HG02571 (cell line): ENCODE measurements around the gene PGBD2.
"Not testable (repeated sequence)": the region's sequence is repeated elsewhere in the genome, so short reads cannot be mapped to it uniquely, and the experiment has no call there.

Source experiments
- ATAC-seq: cut with Tn5 transposase; IDR thresholded peaks from one replicate; pipeline ENCODE4 v1.9.1; 2021; ENCODE audit warnings: mild to moderate bottlenecking, moderate library complexity; ENCODE audit not compliant: unreplicated experiment

PGBD2 gene

DNA sequence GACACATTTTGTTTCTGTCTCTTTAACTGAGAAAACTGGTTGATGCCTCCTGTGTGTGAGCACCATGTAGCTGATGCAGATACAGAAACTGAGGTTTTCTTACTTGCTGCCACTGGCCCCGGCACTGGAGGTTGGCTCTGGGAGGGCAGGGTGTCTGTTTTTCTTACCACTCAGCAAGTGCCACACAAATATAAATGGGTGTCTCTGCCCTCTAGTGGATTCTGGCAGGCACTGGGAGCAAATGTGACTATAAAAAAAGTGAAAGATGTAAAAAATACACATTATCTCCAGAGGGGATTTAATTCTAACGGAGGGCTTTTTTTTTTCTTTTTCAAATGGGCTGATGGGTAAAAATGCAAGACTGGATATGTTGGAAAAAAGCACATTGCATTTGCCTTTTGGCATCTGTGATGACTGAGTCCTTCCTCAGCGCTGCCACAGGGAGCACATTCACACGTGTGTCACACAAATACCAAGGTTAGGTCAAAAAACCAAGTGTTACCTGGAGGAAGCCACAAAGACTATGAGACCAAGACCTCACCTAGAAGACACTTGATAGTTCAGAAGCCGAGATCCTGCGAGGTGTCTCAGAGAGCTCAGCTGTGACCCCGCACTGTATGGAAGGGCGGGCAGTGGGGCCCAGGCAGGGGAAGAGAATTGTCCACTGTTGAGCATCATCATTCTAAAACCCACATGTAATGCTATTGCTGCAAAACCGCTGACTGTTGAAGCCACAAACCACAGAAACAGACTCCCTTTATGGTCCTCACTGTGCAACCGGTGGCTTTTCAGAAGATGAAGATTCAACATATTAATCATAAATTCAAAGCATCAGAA, 18.9 kb downstream of the PGBD2 start:
- ATAC-seq, result peak; percentile 68

DNA sequence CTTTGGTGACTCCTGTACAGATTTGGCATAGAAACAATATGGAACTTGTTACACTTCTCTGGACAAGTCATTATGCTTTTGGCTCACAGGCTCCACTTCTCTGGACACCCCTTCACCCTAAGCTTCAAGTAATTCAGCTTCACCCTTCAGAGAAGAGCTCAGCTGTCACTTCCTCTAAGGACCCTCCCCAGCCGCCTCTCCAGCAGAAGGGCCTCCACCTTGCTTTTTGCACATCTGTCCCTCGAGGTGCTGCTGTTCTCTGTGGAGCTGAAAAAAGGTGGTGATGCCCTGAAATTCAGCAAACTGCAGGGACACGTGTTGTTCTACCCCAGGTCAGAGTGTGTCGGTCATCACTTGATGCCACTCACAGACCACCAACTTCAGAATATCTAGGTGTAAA, 19.8 kb downstream of the PGBD2 start:
- not testable (repeated sequence) for ATAC-seq

DNA sequence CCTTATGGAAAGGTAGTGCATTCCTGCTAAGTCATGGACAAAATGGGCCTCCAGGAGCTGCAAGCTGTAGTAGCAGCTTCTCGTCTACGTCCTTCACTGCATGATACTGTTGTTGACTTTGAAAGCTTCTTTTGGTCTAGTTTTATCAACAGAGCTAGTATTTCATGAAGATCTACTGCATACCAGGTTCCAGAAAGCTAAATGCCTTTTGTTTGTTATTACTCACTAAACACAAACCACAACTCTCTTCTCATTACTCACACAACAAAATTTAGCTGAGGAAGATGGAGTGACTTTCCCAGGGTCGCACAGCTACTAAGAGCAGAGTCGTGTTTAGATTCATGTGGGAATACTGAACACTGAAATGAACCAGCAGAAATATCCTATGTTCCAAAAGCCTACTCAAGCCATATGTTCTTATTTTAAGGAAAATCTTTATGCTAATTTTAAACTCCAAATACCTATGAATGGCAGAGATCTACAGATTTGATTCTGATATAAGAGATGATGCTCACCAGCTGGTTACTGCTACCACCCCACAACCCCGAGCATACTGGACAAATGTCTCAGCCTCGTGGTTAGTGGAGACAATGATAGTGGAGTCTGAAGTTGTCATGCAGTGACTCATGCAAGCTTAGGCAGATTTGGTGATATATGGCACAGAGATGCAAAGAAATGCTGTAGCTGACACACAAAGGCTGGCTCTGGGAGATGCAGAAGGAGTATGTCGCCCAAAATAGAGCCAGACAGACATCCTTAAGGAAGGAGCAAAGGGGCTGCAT, 20.6 kb downstream of the PGBD2 start:
- ATAC-seq, result no peak

DNA sequence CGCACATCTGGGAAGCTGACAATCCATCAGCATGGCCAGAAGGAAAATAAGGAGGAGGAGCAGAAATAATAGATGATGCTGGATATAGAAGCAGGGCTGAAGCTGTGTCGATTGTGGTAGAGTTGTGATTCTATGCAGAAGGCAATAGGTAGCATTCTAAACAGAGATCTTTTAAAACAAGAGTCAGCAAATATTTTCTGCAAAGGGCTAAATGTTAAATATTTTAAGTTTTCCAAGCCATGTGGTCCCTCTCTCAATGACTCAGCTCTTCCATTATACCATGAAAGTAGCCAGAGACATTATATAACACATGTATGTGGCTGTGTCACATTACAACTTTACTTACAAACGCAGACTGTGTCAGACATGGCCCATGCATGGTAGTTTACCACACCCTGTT, 21.2 kb downstream of the PGBD2 start:
- ATAC-seq, result not testable (repeated sequence)

DNA sequence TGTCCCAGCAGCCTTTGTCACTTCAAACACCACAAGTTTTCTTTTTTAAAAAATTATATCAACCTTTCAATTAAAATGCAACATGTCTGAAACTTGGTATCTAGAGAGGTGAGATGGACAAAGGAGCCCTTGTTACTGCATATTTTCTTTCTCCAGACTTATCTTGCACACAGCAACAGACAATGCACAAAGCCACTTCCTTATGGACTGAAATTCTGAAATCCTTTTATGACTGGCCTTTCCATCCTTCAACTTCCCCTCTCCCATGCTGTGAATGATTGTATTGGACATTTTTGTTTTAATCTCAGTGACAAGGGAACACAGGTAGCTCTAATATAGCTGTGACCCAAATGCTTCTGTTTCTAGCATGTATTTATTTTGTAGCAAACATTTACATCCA, 22.1 kb downstream of the PGBD2 start:
- not testable (repeated sequence) for ATAC-seq

DNA sequence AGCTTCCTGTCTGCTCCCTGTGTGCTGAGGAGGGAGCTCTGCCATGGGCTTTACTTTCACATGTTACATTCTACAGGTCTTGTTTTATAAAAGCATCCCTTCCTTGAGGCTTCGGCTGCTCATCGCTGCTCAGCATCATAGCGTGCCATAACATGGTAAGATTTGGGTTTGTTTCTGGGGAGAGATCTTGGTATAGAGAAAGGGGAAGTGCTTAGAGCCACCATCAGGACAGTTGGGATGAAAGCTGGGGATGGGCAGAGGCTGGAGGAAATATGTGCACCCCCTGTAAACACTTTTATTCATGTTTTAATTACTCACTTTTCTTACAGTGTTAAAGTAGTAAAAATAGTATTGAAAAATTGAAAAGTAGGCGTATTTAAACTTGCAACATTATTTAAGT, 24.0 kb downstream of the PGBD2 start:
- not testable (repeated sequence) for ATAC-seq

DNA sequence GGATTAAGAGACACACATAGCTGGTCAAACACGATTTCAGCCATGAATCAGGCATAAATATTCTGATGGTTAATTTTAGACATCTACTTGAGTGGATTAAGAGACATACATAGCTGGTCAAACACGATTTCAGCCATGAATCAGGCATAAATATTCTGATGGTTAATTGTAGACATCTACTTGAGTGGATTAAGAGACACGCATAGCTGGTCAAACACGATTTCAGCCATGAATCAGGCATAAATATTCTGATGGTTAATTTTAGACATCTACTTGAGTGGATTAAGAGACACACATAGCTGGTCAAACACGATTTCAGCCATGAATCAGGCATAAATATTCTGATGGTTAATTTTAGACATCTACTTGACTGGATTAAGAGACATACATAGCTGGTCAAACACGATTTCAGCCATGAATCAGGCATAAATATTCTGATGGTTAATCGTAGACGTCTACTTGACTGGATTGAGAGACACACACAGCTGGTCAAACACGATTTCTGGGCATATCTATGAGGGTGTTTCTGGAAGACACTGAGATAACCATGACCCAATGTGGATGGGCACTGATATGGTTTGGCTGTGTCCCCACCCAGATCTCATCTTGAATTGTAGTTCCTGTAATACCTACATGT, 32.3 kb downstream of the PGBD2 start:
- ATAC-seq, result not testable (repeated sequence)

DNA sequence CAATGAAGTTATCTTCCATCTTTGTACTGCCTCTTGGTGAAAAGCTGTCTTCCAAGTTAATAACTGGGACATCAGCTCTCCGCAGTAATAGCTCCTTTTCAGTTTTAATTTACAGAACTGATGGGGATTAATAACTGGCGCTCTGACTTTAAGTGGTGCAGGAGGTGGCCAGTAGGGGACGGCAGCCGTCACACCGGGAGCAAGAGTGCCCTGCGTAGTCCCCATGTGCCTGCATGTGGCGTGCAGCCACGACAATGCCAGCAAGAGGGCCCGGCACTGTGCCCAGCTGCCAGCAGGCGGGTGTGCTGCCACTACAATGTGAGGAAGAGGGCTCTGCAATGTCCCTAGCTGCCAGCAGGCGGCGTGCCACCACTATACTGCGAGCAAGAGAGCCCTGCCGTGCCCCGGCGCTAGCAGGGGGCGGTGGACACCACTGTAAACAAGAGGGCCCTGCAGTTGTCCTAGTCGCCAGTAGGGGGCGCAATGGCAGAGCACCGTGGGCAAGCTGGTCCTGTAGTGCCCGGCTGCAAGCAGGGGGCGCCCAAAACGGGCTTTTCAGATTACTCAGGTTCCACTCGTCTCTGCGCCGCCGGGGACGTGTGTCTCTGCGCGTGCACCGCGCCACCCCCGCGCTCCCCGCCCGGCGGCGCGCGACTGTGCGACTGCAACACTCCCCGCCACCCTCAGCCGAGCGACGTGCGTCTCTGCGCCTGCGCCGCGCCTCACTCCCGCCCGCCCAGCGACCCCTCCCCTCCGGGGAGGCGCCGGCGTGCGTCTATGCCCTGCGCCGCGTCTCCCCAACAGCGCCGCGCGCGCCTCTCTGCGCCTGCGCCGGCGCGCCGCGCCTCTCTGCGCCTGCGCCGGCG, 38.3 kb downstream of the PGBD2 start:
- not testable (repeated sequence) for ATAC-seq

DNA sequence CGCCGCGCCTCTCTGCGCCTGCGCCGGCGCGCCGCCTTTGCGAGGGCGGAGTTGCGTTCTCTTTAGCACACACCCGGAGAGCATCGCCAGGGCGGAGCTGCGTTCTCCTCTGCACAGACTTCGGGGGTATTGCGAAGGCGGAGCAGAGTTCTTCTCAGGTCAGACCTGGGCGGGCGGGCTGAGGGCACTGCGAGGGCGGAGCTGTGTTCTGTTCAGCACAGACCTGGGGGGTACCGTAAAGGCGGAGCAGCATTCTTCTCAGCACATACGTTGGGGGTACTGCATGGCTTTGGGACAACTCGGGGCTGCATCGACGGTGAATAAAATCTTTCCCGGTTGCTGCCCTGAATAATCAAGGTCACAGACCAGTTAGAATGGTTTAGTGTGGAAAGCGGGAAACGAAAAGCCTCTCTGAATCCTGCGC, 39.0 kb downstream of the PGBD2 start:
- ATAC-seq, result not testable (repeated sequence)

DNA sequence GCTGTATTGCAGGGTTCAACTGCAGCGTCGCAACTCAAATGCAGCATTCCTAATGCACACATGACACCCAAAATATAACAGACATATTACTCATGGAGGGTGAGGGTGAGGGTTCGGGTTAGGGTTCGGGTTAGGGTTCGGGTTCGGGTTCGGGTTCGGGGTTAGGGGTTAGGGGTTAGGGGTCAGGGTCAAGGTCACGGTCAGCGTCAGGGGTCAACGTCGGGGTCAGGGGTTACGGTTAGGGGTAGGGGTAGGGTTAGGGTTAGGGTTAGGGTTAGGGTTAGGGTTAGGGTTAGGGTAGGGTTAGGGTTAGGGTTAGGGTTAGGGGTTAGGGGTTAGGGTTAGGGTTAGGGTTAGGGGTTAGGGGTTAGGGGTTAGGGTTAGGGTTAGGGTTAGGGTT, 39.4 kb downstream of the PGBD2 start:
- ATAC-seq, result not testable (repeated sequence)

DNA sequence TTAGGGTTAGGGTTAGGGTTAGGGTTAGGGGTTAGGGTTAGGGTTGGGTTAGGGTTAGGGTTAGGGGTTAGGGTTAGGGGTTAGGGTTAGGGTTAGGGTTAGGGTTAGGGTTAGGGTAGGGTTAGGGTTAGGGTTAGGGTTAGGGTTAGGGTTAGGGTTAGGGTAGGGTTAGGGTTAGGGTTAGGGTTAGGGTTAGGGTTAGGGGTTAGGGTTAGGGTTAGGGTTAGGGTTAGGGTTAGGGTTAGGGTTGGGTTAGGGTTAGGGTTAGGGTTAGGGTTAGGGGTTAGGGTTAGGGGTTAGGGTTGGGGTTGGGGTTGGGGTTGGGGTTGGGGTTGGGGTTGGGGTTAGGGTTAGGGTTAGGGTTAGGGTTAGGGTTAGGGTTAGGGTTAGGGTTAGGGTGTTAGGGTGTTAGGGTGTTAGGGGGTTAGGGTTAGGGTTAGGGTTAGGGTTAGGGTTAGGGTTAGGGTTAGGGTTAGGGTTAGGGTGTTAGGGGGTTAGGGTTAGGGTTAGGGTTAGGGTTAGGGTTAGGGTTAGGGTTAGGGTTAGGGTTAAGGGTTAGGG, 39.9 kb downstream of the PGBD2 start:
- not testable (repeated sequence) for ATAC-seq
